Measurements from ENCODE around the gene CACNA1G. TPM values are rescaled to one million over a fixed set of nuclear protein-coding genes. Genes with fewer than 3 reads are reported as not detected.

The CACNA1G gene
- total RNA-seq, 1 donor from 2014 or later = not detected

DNA sequence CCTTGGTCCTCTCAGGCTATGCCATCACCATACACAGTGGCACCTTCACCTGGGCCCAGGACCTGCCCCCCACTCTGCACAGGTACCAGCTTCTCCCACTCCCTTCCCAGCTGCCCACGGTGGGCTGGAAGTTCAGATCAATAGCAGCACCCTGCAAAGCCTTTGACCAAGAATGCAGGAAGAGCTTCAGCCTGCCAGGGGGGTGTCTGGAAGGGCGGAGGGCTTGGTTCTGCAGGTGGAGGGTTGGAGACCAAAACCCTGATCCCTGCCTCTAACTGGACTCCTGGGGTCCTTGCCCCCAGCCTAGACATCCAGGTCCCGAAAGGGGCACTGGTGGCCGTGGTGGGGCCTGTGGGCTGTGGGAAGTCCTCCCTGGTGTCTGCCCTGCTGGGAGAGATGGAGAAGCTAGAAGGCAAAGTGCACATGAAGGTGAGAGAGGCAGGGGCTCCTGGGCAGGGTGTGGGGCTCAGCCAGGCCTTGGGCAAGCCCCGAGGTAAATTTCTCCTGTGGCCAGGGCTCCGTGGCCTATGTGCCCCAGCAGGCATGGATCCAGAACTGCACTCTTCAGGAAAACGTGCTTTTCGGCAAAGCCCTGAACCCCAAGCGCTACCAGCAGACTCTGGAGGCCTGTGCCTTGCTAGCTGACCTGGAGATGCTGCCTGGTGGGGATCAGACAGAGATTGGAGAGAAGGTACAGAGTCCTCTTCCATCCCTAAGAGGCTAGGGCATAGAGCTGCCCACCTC is 108.5 kb downstream of the CACNA1G start:
- H3K4me3 ChIP-seq (ENCODE audit: low read depth, low read length) = no peak overlapping the region
- TF ChIP-seq, protein P1, sequence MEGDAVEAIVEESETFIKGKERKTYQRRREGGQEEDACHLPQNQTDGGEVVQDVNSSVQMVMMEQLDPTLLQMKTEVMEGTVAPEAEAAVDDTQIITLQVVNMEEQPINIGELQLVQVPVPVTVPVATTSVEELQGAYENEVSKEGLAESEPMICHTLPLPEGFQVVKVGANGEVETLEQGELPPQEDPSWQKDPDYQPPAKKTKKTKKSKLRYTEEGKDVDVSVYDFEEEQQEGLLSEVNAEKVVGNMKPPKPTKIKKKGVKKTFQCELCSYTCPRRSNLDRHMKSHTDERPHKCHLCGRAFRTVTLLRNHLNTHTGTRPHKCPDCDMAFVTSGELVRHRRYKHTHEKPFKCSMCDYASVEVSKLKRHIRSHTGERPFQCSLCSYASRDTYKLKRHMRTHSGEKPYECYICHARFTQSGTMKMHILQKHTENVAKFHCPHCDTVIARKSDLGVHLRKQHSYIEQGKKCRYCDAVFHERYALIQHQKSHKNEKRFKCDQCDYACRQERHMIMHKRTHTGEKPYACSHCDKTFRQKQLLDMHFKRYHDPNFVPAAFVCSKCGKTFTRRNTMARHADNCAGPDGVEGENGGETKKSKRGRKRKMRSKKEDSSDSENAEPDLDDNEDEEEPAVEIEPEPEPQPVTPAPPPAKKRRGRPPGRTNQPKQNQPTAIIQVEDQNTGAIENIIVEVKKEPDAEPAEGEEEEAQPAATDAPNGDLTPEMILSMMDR (IDR thresholded peaks at IDR 0.05; ENCODE audit: insufficient read depth, low read length, poor library complexity, severe bottlenecking) = no peak
- no peaks in the 10 kb centered on the region for H3K27me3 ChIP-seq (ENCODE audit: control insufficient read depth, insufficient read depth, low read length)
- no peaks in the 10 kb centered on the region for H3K36me3 ChIP-seq (ENCODE audit: control insufficient read depth, insufficient read depth, low read length)
- DNase-seq (ENCODE audit: low read depth) = no peak

DNA sequence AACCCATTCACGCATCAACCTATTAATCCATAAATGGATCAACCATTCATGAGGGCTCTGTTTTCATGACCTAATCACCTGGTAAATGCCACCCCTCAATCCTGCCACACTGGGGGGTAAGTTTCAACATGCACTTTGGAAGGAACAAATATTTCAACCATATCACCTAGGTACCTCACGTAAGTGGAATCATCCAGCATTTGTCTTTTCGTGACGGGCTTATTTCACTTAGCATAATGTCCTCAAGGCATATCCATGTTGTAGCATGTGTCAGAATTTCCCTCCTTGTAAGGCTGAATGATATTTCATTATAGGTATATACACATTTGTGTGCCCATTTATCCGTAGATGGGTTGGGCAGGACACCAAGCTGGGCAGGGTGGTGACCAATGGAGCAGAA is 111.6 kb downstream of the CACNA1G start:
- no peak overlapping the region for H3K4me3 ChIP-seq (ENCODE audit: low read depth, low read length)

DNA sequence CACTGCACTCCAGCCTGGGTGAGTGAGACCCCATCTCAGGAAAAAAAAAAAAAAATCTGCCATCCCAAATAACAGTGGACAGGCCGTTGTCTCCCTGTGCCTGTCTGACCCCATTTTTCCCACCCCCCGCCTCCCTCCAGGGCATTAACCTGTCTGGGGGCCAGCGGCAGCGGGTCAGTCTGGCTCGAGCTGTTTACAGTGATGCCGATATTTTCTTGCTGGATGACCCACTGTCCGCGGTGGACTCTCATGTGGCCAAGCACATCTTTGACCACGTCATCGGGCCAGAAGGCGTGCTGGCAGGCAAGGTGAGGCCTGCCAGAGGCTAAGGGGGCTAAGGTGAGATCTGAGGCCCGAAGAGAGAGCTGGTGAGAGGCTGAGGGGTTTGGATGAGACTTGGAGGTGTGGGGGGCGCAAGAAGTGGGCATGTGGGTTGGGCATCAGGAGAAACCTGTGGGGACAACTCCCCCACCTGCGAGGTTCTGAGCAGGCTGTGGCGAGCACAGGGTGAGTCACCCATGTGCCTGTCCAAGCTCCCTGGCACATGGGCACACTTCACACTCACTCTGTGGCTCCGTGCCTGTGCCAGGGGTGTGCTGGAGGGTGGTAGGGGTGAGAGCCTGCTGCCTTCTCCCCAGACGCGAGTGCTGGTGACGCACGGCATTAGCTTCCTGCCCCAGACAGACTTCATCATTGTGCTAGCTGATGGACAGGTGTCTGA is 112.5 kb downstream of the CACNA1G start:
- DNase-seq (ENCODE audit: low read depth) = no peak
- TF ChIP-seq, protein P1 (IDR thresholded peaks at IDR 0.05; ENCODE audit: insufficient read depth, low read length, poor library complexity, severe bottlenecking) = no peak

More for the DNA sequence above, 111.6 kb downstream of the CACNA1G start:
- no peak for DNase-seq (ENCODE audit: low read depth)
- Histone ChIP-seq H3K36me3 (ENCODE audit: control insufficient read depth, insufficient read depth, low read length) (no peaks in the 10 kb centered on the region), H3K27me3 (ENCODE audit: control insufficient read depth, insufficient read depth, low read length) (no peaks in the 10 kb centered on the region)
- TF ChIP-seq, protein P1 (IDR thresholded peaks at IDR 0.05; ENCODE audit: insufficient read depth, low read length, poor library complexity, severe bottlenecking) = no peak

DNA sequence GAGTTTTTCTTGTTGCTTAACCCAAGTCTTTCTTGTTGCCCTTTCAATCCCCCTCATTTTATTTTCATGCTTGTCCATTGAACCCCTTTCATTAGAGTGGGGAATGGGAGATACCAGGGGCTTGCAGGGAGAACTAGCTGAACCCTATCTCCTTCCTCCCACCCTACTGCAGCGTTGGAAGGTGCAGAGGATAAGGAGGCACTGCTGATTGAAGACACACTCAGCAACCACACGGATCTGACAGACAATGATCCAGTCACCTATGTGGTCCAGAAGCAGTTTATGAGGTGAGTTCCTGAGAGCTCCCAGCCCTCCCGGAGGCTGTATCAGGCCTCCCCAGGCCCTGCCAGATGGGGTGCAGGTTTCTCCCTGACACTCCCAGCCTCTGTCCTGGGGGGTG is 114.7 kb downstream of the CACNA1G start:
- TF ChIP-seq, protein P1 (IDR thresholded peaks at IDR 0.05; ENCODE audit: insufficient read depth, low read length, poor library complexity, severe bottlenecking) = no peak
- Histone ChIP-seq H3K36me3 (ENCODE audit: control insufficient read depth, insufficient read depth, low read length) (no peaks in the 10 kb centered on the region), H3K27me3 (ENCODE audit: control insufficient read depth, insufficient read depth, low read length) (no peaks in the 10 kb centered on the region), H3K4me3 (ENCODE audit: low read depth, low read length) (no peak overlapping the region)
- no peak for DNase-seq (ENCODE audit: low read depth)

More for the DNA sequence above, 112.5 kb downstream of the CACNA1G start:
- Histone ChIP-seq H3K36me3 (ENCODE audit: control insufficient read depth, insufficient read depth, low read length) (no peaks in the 10 kb centered on the region), H3K27me3 (ENCODE audit: control insufficient read depth, insufficient read depth, low read length) (no peaks in the 10 kb centered on the region), H3K4me3 (ENCODE audit: low read depth, low read length) (no peak overlapping the region)

DNA sequence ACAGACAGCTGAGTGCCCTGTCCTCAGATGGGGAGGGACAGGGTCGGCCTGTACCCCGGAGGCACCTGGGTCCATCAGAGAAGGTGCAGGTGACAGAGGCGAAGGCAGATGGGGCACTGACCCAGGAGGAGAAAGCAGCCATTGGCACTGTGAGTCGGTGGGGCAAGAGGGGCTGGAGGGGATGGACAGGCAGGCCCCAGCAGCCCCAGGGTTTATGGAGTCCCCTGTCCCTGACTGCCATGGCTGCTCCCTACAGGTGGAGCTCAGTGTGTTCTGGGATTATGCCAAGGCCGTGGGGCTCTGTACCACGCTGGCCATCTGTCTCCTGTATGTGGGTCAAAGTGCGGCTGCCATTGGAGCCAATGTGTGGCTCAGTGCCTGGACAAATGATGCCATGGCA is 115.1 kb downstream of the CACNA1G start:
- Histone ChIP-seq H3K4me3 (ENCODE audit: low read depth, low read length) (no peak overlapping the region), H3K36me3 (ENCODE audit: control insufficient read depth, insufficient read depth, low read length) (no peaks in the 10 kb centered on the region), H3K27me3 (ENCODE audit: control insufficient read depth, insufficient read depth, low read length) (no peaks in the 10 kb centered on the region)
- no peak for DNase-seq (ENCODE audit: low read depth)
- TF ChIP-seq, protein P1 (IDR thresholded peaks at IDR 0.05; ENCODE audit: insufficient read depth, low read length, poor library complexity, severe bottlenecking) = no peak
